H9 (cell line): ENCODE measurements around the gene MRGPRX2. TPM values are rescaled to one million over a fixed set of nuclear protein-coding genes. Genes with fewer than 3 reads are reported as not detected.

Source experiments
- DNase-seq: peaks from one replicate; pipeline ENCODE4 v3.0.0-alpha.2; 2017
- H2AFZ ChIP-seq: one replicate; pipeline ENCODE4 v1.6.1; 2013; ENCODE audit warnings: mild to moderate bottlenecking, low read length, control low read depth, moderate library complexity
- H2AK5ac ChIP-seq: 2 replicates; pipeline ENCODE4 v1.6.1; 2013; ENCODE audit warnings: low read length, control low read depth, mixed read lengths; ENCODE audit not compliant: insufficient read length
- H2BK120ac ChIP-seq: one replicate; pipeline ENCODE4 v1.6.1; 2013; ENCODE audit warnings: low read depth, mild to moderate bottlenecking, low read length, control low read depth, inconsistent platforms; ENCODE audit not compliant: poor library complexity, severe bottlenecking
- H2BK12ac ChIP-seq: 2 replicates; pipeline ENCODE4 v1.6.1; 2013; ENCODE audit warnings: low read length, control low read depth, mixed read lengths, low read depth; ENCODE audit not compliant: insufficient read length
- H2BK15ac ChIP-seq: 2 replicates; pipeline ENCODE4 v1.6.1; 2013; ENCODE audit warnings: low read depth, low read length, control low read depth
- H2BK20ac ChIP-seq: one replicate; pipeline ENCODE4 v1.6.1; 2013; ENCODE audit warnings: low read depth, mild to moderate bottlenecking, low read length, control low read depth, inconsistent platforms; ENCODE audit not compliant: poor library complexity, severe bottlenecking
- H2BK5ac ChIP-seq: 2 replicates; pipeline ENCODE4 v1.6.1; 2013; ENCODE audit warnings: low read length, control low read depth, mixed read lengths; ENCODE audit not compliant: insufficient read length
- H3K14ac ChIP-seq: 2 replicates; pipeline ENCODE4 v1.6.1; 2013; ENCODE audit warnings: low read length, control low read depth; ENCODE audit not compliant: insufficient read depth
- H3K18ac ChIP-seq: 2 replicates; pipeline ENCODE4 v1.6.1; 2013; ENCODE audit warnings: low read depth, mild to moderate bottlenecking, mixed read lengths, low read length, control low read depth; ENCODE audit not compliant: insufficient read length
- H3K23ac ChIP-seq: 2 replicates; pipeline ENCODE4 v1.6.1; 2013; ENCODE audit warnings: low read length, control low read depth, mixed read lengths, low read depth; ENCODE audit not compliant: insufficient read length
- H3K23me2 ChIP-seq: 2 replicates; pipeline ENCODE4 v1.6.1; 2013; ENCODE audit warnings: low read depth, mild to moderate bottlenecking, mixed read lengths, low read length, control low read depth; ENCODE audit not compliant: insufficient read length, poor library complexity, severe bottlenecking
- H3K27ac ChIP-seq: 2 replicates; pipeline ENCODE4 v1.5.1; 2013; ENCODE audit warnings: low read length, control low read depth, mixed read lengths, low read depth; ENCODE audit not compliant: insufficient read length
- H3K27me3 ChIP-seq: 2 replicates; pipeline ENCODE4 v1.6.1; 2013; ENCODE audit warnings: low read length, control low read depth, inconsistent platforms; ENCODE audit not compliant: insufficient read depth
- H3K4ac ChIP-seq: 2 replicates; pipeline ENCODE4 v1.6.1; 2013; ENCODE audit warnings: low read depth, mild to moderate bottlenecking, control low read depth, inconsistent platforms, low read length, moderate library complexity
- H3K4me1 ChIP-seq: 2 replicates; pipeline ENCODE4 v1.6.1; 2013; ENCODE audit warnings: low read length, control low read depth, inconsistent platforms; ENCODE audit not compliant: insufficient read depth
- H3K4me2 ChIP-seq: 2 replicates; pipeline ENCODE4 v1.6.1; 2013; ENCODE audit warnings: low read length, control low read depth, mixed read lengths; ENCODE audit not compliant: insufficient read length, insufficient read depth
- H3K56ac ChIP-seq: 2 replicates; pipeline ENCODE4 v1.6.1; 2013; ENCODE audit warnings: low read depth, mild to moderate bottlenecking, mixed read lengths, low read length, control low read depth; ENCODE audit not compliant: insufficient read length
- H3K79me1 ChIP-seq: 2 replicates; pipeline ENCODE4 v1.6.1; 2013; ENCODE audit warnings: low read depth, mild to moderate bottlenecking, moderate library complexity, low read length, control low read depth, inconsistent platforms; ENCODE audit not compliant: insufficient read depth, poor library complexity, severe bottlenecking
- H3K79me2 ChIP-seq: 2 replicates; pipeline ENCODE4 v1.6.1; 2013; ENCODE audit warnings: low read length, control low read depth, inconsistent platforms; ENCODE audit not compliant: insufficient read depth
- H3K9ac ChIP-seq: 2 replicates; pipeline ENCODE4 v1.6.1; 2013; ENCODE audit warnings: low read length, control low read depth, mixed read lengths; ENCODE audit not compliant: insufficient read length; ENCODE audit errors: extremely low read depth
- H3K9me3 ChIP-seq: one replicate; pipeline ENCODE4 v1.6.1; 2013; ENCODE audit warnings: low read depth, low read length, inconsistent platforms; ENCODE audit not compliant: control insufficient read depth
- H3T11ph ChIP-seq: one replicate; pipeline ENCODE4 v1.6.1; 2013; ENCODE audit warnings: mild to moderate bottlenecking, low read length, control low read depth, inconsistent platforms
- H4K20me1 ChIP-seq: one replicate; pipeline ENCODE4 v1.6.1; 2013; ENCODE audit not compliant: control insufficient read depth, insufficient read length, insufficient read depth
- H4K5ac ChIP-seq: 2 replicates; pipeline ENCODE4 v1.6.1; 2013; ENCODE audit warnings: low read depth, mild to moderate bottlenecking, mixed read lengths, low read length, control low read depth; ENCODE audit not compliant: insufficient read length
- H4K8ac ChIP-seq: replicated peaks from 2 replicates; pipeline ENCODE4 v1.6.1; 2013; ENCODE audit warnings: low read length, control low read depth, mixed read lengths, low read depth; ENCODE audit not compliant: insufficient read length
- H4K91ac ChIP-seq: 2 replicates; pipeline ENCODE4 v1.6.1; 2013; ENCODE audit warnings: low read depth, mild to moderate bottlenecking, moderate library complexity, mixed read lengths, low read length, control low read depth; ENCODE audit not compliant: insufficient read length
- H3K27ac Mint-ChIP-seq, 3 experiments: 2 replicates in 2 of 3; 3 replicates in 1 of 3; pipeline ENCODE4 v1.8.0; 2020 to 2021; ENCODE audit warnings: mixed read lengths in 3 of 3, mild to moderate bottlenecking in 1 of 3, moderate library complexity in 1 of 3
- H3K27me3 Mint-ChIP-seq: 2 replicates; pipeline ENCODE4 v1.8.0; 2021; ENCODE audit warnings: low read depth, mild to moderate bottlenecking, moderate library complexity, mixed read lengths
- H3K36me3 Mint-ChIP-seq, 3 experiments: 2 replicates in 2 of 3; 3 replicates in 1 of 3; pipeline ENCODE4 v1.8.0; 2020 to 2021; ENCODE audit warnings: low read depth in 3 of 3, mixed read lengths in 3 of 3; ENCODE audit not compliant: insufficient read depth in 1 of 3
- H3K4me1 Mint-ChIP-seq, 2 experiments: 2 replicates each; pipeline ENCODE4 v1.8.0; 2020; ENCODE audit warnings: mixed read lengths in 2 of 2
- H3K4me3 Mint-ChIP-seq, 2 experiments: 2 replicates in 1 of 2; 3 replicates in 1 of 2; pipeline ENCODE4 v1.8.0; 2020 to 2021; ENCODE audit warnings: mild to moderate bottlenecking in 2 of 2, mixed read lengths in 2 of 2, moderate library complexity in 1 of 2
- H3K9me3 Mint-ChIP-seq, 2 experiments: 2 replicates in 1 of 2; 3 replicates in 1 of 2; pipeline ENCODE4 v1.8.0; 2020; ENCODE audit warnings: mild to moderate bottlenecking in 2 of 2, mixed read lengths in 2 of 2, moderate library complexity in 1 of 2
- WGBS: extraction: QIAGEN DNeasy Blood & Tissue Kit; methylation state at CpG from one replicate; pipeline ENCODE4 v1.1.7; 2013; ENCODE audit warnings: missing lambda C conversion rate, low lambda C conversion rate, mixed read lengths; ENCODE audit not compliant: insufficient read length; ENCODE audit errors: extremely low coverage; 5-methylcytosine and 5-hydroxymethylcytosine counted together
- total RNA-seq: library from RNA; stranded (reverse); gene quantifications from 2 replicates; pipeline ENCODE4 v1.2.1, GENCODE V29; 2021
- TF ChIP-seq, protein P1 (sequence below): fragments of 200-600 bp; sonication (generic); conservative IDR thresholded peaks from 3 replicates; pipeline ENCODE4 v1.8.0; 2021; ENCODE audit warnings: antibody characterized with exemption, mild to moderate bottlenecking

MRGPRX2 gene
- total RNA-seq, 1 experiment from 2014 or later = not detected

DNA sequence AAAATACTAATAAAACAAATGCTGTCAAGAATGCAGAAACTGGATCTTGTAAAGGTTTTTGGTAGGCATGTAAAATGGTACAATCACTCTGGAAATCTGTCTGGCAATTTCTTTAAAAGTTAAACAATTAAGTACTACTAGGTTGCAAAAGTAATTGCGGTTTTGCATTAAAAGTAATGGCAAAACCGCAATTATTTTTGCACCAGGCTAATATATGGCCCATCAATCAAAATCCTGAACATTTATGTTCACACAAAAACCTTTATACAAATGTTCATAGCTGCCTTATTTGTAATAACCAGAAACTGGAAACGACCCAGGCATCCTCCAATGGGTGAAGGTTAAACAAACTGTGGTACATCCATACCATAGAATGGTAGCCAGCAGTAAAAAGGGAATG, 31.8 kb upstream of the MRGPRX2 start:
- H3K4me1 ChIP-seq = no peaks in the 10 kb centered on the region
- H4K20me1 ChIP-seq = no peaks in the 10 kb centered on the region
- H2AK5ac ChIP-seq = no peak overlapping the region
- H4K8ac ChIP-seq = no peak overlapping the region
- H3K4me1 Mint-ChIP-seq = no peaks in the 10 kb centered on the region
- no peak overlapping the region for H3K56ac ChIP-seq
- H3K9ac ChIP-seq = no peak overlapping the region
- H3K27me3 ChIP-seq = no peaks in the 10 kb centered on the region
- no peaks in the 10 kb centered on the region for H3K79me2 ChIP-seq
- no peaks in the 10 kb centered on the region for H3K23me2 ChIP-seq
- no peak overlapping the region for H3K4me3 Mint-ChIP-seq
- H3K27me3 Mint-ChIP-seq = peaks cover 24% of the 10 kb centered on the region
- H3K27ac Mint-ChIP-seq = no peak overlapping the region
- no peak for DNase-seq
- no peak overlapping the region for H3K18ac ChIP-seq
- H3K27ac ChIP-seq = no peak overlapping the region
- TF ChIP-seq, protein P1, sequence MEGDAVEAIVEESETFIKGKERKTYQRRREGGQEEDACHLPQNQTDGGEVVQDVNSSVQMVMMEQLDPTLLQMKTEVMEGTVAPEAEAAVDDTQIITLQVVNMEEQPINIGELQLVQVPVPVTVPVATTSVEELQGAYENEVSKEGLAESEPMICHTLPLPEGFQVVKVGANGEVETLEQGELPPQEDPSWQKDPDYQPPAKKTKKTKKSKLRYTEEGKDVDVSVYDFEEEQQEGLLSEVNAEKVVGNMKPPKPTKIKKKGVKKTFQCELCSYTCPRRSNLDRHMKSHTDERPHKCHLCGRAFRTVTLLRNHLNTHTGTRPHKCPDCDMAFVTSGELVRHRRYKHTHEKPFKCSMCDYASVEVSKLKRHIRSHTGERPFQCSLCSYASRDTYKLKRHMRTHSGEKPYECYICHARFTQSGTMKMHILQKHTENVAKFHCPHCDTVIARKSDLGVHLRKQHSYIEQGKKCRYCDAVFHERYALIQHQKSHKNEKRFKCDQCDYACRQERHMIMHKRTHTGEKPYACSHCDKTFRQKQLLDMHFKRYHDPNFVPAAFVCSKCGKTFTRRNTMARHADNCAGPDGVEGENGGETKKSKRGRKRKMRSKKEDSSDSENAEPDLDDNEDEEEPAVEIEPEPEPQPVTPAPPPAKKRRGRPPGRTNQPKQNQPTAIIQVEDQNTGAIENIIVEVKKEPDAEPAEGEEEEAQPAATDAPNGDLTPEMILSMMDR = no peak
- H3K23ac ChIP-seq = no peak overlapping the region
- no peaks in the 10 kb centered on the region for H3K9me3 Mint-ChIP-seq
- no peak overlapping the region for H2BK20ac ChIP-seq
- H2BK15ac ChIP-seq = no peak overlapping the region
- no peak overlapping the region for H2BK12ac ChIP-seq
- no peak overlapping the region for H4K91ac ChIP-seq
- no peaks in the 10 kb centered on the region for H3K9me3 ChIP-seq
- no peak overlapping the region for H4K5ac ChIP-seq
- H3K4ac ChIP-seq = no peak overlapping the region
- no peaks in the 10 kb centered on the region for H3K79me1 ChIP-seq
- no peak overlapping the region for H2BK5ac ChIP-seq
- no peak overlapping the region for H2BK120ac ChIP-seq
- no peak overlapping the region for H2AFZ ChIP-seq
- H3K4me2 ChIP-seq = no peak overlapping the region
- H3K36me3 Mint-ChIP-seq = no peaks in the 10 kb centered on the region
- H3T11ph ChIP-seq = no peak overlapping the region
- H3K14ac ChIP-seq = no peak overlapping the region
- WGBS = no CpG with 5 or more reads among the region's 3 CpGs
